ENCODE measurements around the gene RFPL3.

RFPL3 gene

GRCh38 chr22:32333769-32334659 lies 23.7 kb upstream of the RFPL3 start:
- Histone ChIP-seq H3K27me3 (ENCODE audit: control insufficient read depth in 1 of 2, insufficient read depth in 1 of 2, low read length in 2 of 2) (peaks cover 13 to 53% of the 10 kb centered on the region in 2 experiments), H3K18ac (ENCODE audit: low read depth in 1 of 2, low read length in 2 of 2) (no peak overlapping the region), H2AFZ (ENCODE audit: low read depth, low read length) (no peak overlapping the region), H3K4ac (ENCODE audit: low read depth in 1 of 2, low read length in 2 of 2) (no peak overlapping the region), H2BK5ac (ENCODE audit: low read depth, low read length, poor library complexity, severe bottlenecking) (no peak overlapping the region), H4K91ac (ENCODE audit: low read length) (no peak overlapping the region), H2AK5ac (ENCODE audit: low read length, severe bottlenecking) (no peak overlapping the region), H2BK15ac (ENCODE audit: low read depth, poor library complexity, severe bottlenecking) (no peak overlapping the region), H3K36me3 (ENCODE audit: control insufficient read depth in 1 of 2, insufficient read depth in 2 of 2, low read depth in 1 of 2, low read length in 2 of 2) (no peaks in the 10 kb centered on the region), H3K4me2 (ENCODE audit: low read length, poor library complexity, severe bottlenecking) (no peak overlapping the region), H3K14ac (ENCODE audit: low read length in 2 of 2) (peak overlapping the region in 1 of 2 experiments; percentile 3), H3K23ac (ENCODE audit: low read length in 2 of 2) (no peak overlapping the region), H2BK120ac (ENCODE audit: low read depth, low read length) (no peak overlapping the region), H3K9me3 (ENCODE audit: control insufficient read depth, low read length) (no peaks in the 10 kb centered on the region), H3K4me1 (ENCODE audit: control insufficient read depth, insufficient read depth, low read depth, low read length) (peaks cover 2% of the 10 kb centered on the region), H4K8ac (ENCODE audit: low read length) (peak overlapping the region; percentile 27), H3K4me3 (ENCODE audit: insufficient read depth in 1 of 2, low read depth in 1 of 2, low read length in 2 of 2) (no peak overlapping the region), H2BK12ac (ENCODE audit: low read length in 2 of 2) (no peak overlapping the region), H3K9ac (ENCODE audit: low read length) (no peak overlapping the region), H3K79me1 (replicated peaks; ENCODE audit: low read length, poor library complexity, severe bottlenecking) (no peaks in the 10 kb centered on the region), H3K27ac (ENCODE audit: low read length, poor library complexity, severe bottlenecking) (no peak overlapping the region)
- WGBS, result 80% methylated on average over 13 of the region's 13 CpGs
- DNase-seq, result no peak

GRCh38 chr22:32334660-32335365 lies 22.9 kb upstream of the RFPL3 start:
- no peak overlapping the region for H2AK5ac ChIP-seq (ENCODE audit: low read length, severe bottlenecking)
- WGBS, result 87% methylated on average over 16 of the region's 17 CpGs

DNA sequence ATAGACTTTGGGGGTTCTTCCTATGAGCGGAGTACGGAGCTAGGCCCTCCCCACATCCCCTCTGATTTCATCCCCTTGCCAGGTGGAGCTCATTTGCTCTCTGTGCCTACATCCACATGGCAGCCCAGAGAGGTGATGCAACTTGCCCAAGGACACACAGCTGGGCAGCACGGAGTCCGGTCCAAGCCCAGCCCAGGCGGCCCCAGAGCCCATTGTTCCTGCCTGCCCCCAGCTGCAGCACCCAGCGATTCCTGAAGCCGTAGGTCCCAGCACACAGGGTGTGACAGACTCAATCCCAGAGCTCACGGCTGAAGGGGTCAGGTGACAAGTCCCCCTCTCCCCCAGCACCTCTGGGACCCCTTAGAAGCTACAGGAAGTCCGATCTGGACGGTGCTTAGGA lies 22.2 kb upstream of the RFPL3 start:
- H3K4ac ChIP-seq (ENCODE audit: low read depth in 1 of 2, low read length in 2 of 2), result no peak overlapping the region
- H3K23ac ChIP-seq (ENCODE audit: low read length in 2 of 2), result no peak overlapping the region
- no peak overlapping the region for H2AK5ac ChIP-seq (ENCODE audit: low read length, severe bottlenecking)
- no peak overlapping the region for H2BK15ac ChIP-seq (ENCODE audit: low read depth, poor library complexity, severe bottlenecking)
- H4K8ac ChIP-seq (ENCODE audit: low read length), result no peak overlapping the region
- no peak overlapping the region for H3K4me3 ChIP-seq (ENCODE audit: insufficient read depth in 1 of 2, low read depth in 1 of 2, low read length in 2 of 2)
- no peak overlapping the region for H3K9ac ChIP-seq (ENCODE audit: low read length)
- H3K18ac ChIP-seq (ENCODE audit: low read depth in 1 of 2, low read length in 2 of 2), result no peak overlapping the region
- no peaks in the 10 kb centered on the region for H3K36me3 ChIP-seq (ENCODE audit: control insufficient read depth in 1 of 2, insufficient read depth in 2 of 2, low read depth in 1 of 2, low read length in 2 of 2)
- H2BK5ac ChIP-seq (ENCODE audit: low read depth, low read length, poor library complexity, severe bottlenecking), result no peak overlapping the region
- DNase-seq, result no peak
- 84% methylated on average over 10 of the region's 10 CpGs for WGBS
- no peak overlapping the region for H3K27ac ChIP-seq (ENCODE audit: low read length, poor library complexity, severe bottlenecking)
- H4K91ac ChIP-seq (ENCODE audit: low read length), result no peak overlapping the region
- no peak overlapping the region for H2AFZ ChIP-seq (ENCODE audit: low read depth, low read length)
- H3K27me3 ChIP-seq (ENCODE audit: control insufficient read depth in 1 of 2, insufficient read depth in 1 of 2, low read length in 2 of 2), result peaks cover 21 to 67% of the 10 kb centered on the region in 2 experiments
- no peak overlapping the region for H2BK120ac ChIP-seq (ENCODE audit: low read depth, low read length)
- H3K4me1 ChIP-seq (ENCODE audit: control insufficient read depth, insufficient read depth, low read depth, low read length), result peaks cover 2% of the 10 kb centered on the region
- H3K4me2 ChIP-seq (ENCODE audit: low read length, poor library complexity, severe bottlenecking), result no peak overlapping the region
- H3K14ac ChIP-seq (ENCODE audit: low read length in 2 of 2), result no peak overlapping the region
- no peaks in the 10 kb centered on the region for H3K79me1 ChIP-seq (replicated peaks; ENCODE audit: low read length, poor library complexity, severe bottlenecking)
- H2BK12ac ChIP-seq (ENCODE audit: low read length in 2 of 2), result no peak overlapping the region
- no peaks in the 10 kb centered on the region for H3K9me3 ChIP-seq (ENCODE audit: control insufficient read depth, low read length)

More at GRCh38 chr22:32334660-32335365, 22.9 kb upstream of the RFPL3 start:
- Histone ChIP-seq H3K36me3 (ENCODE audit: control insufficient read depth in 1 of 2, insufficient read depth in 2 of 2, low read depth in 1 of 2, low read length in 2 of 2) (no peaks in the 10 kb centered on the region), H2BK120ac (ENCODE audit: low read depth, low read length) (no peak overlapping the region), H4K8ac (ENCODE audit: low read length) (no peak overlapping the region), H2BK15ac (ENCODE audit: low read depth, poor library complexity, severe bottlenecking) (no peak overlapping the region), H3K9ac (ENCODE audit: low read length) (no peak overlapping the region), H3K14ac (ENCODE audit: low read length in 2 of 2) (no peak overlapping the region), H4K91ac (ENCODE audit: low read length) (no peak overlapping the region), H3K27me3 (ENCODE audit: control insufficient read depth in 1 of 2, insufficient read depth in 1 of 2, low read length in 2 of 2) (peaks cover 16 to 61% of the 10 kb centered on the region in 2 experiments), H3K4me2 (ENCODE audit: low read length, poor library complexity, severe bottlenecking) (no peak overlapping the region), H2BK12ac (ENCODE audit: low read length in 2 of 2) (no peak overlapping the region), H3K23ac (ENCODE audit: low read length in 2 of 2) (no peak overlapping the region), H3K4ac (ENCODE audit: low read depth in 1 of 2, low read length in 2 of 2) (no peak overlapping the region), H3K18ac (ENCODE audit: low read depth in 1 of 2, low read length in 2 of 2) (no peak overlapping the region), H3K4me3 (ENCODE audit: insufficient read depth in 1 of 2, low read depth in 1 of 2, low read length in 2 of 2) (no peak overlapping the region), H3K4me1 (ENCODE audit: control insufficient read depth, insufficient read depth, low read depth, low read length) (peaks cover 2% of the 10 kb centered on the region), H3K9me3 (ENCODE audit: control insufficient read depth, low read length) (no peaks in the 10 kb centered on the region), H3K27ac (ENCODE audit: low read length, poor library complexity, severe bottlenecking) (no peak overlapping the region), H2BK5ac (ENCODE audit: low read depth, low read length, poor library complexity, severe bottlenecking) (no peak overlapping the region), H3K79me1 (replicated peaks; ENCODE audit: low read length, poor library complexity, severe bottlenecking) (no peaks in the 10 kb centered on the region), H2AFZ (ENCODE audit: low read depth, low read length) (no peak overlapping the region)
- no peak for DNase-seq

- Histone ChIP-seq H2AK5ac (ENCODE audit: low read length, severe bottlenecking) (no peak overlapping the region), H3K18ac (ENCODE audit: low read depth in 1 of 2, low read length in 2 of 2) (no peak overlapping the region), H2BK120ac (ENCODE audit: low read depth, low read length) (no peak overlapping the region), H2AFZ (ENCODE audit: low read depth, low read length) (no peak overlapping the region), H3K23ac (ENCODE audit: low read length in 2 of 2) (no peak overlapping the region), H2BK15ac (ENCODE audit: low read depth, poor library complexity, severe bottlenecking) (no peak overlapping the region), H3K27ac (ENCODE audit: low read length, poor library complexity, severe bottlenecking) (no peak overlapping the region), H3K9me3 (ENCODE audit: control insufficient read depth, low read length) (no peaks in the 10 kb centered on the region), H3K4me2 (ENCODE audit: low read length, poor library complexity, severe bottlenecking) (no peak overlapping the region), H3K14ac (ENCODE audit: low read length in 2 of 2) (no peak overlapping the region), H2BK5ac (ENCODE audit: low read depth, low read length, poor library complexity, severe bottlenecking) (no peak overlapping the region), H3K9ac (ENCODE audit: low read length) (no peak overlapping the region), H3K4me3 (ENCODE audit: insufficient read depth in 1 of 2, low read depth in 1 of 2, low read length in 2 of 2) (no peak overlapping the region), H2BK12ac (ENCODE audit: low read length in 2 of 2) (no peak overlapping the region), H3K4ac (ENCODE audit: low read depth in 1 of 2, low read length in 2 of 2) (no peak overlapping the region), H3K79me1 (replicated peaks; ENCODE audit: low read length, poor library complexity, severe bottlenecking) (no peaks in the 10 kb centered on the region), H4K91ac (ENCODE audit: low read length) (no peak overlapping the region), H4K8ac (ENCODE audit: low read length) (no peak overlapping the region), H3K4me1 (ENCODE audit: control insufficient read depth, insufficient read depth, low read depth, low read length) (peaks cover 5% of the 10 kb centered on the region), H3K27me3 (ENCODE audit: control insufficient read depth in 1 of 2, insufficient read depth in 1 of 2, low read length in 2 of 2) (peaks cover 21 to 74% of the 10 kb centered on the region in 2 experiments), H3K36me3 (ENCODE audit: control insufficient read depth in 1 of 2, insufficient read depth in 2 of 2, low read depth in 1 of 2, low read length in 2 of 2) (no peaks in the 10 kb centered on the region)
- no peak for DNase-seq
- 68% methylated on average over 13 of the region's 13 CpGs for WGBS
These were observed 21.5 kb upstream of the RFPL3 start for GRCh38 chr22:32336121-32336603.
